ENCODE measurements around the gene LTO1. TPM values are rescaled to one million over a fixed set of nuclear protein-coding genes. Genes with fewer than 3 reads are reported as not detected.

Gene LTO1
- polyA plus RNA-seq, 2 of the 4 experiments (the other 2 are of a cell fraction), result 25.1 to 27.0 TPM

- H3K4me3 ChIP-seq, result no peak overlapping the region
- H3K4me1 ChIP-seq, result peaks cover 93% of the 10 kb centered on the region
- ATAC-seq (no peak), DNase-seq (ENCODE audit: low read depth in 1 of 2, low spot score in 1 of 2) (no peak), FAIRE-seq (no peak)
- CTCF ChIA-PET, result interaction anchor here (0.6 to 2.3 kb wide), 7 partner anchors 21 to 547 kb away, joined by 3 to 19 read pairs (median 3); partner anchors contain the start of gene LTO1
- H3K4me2 ChIP-seq, result no peak overlapping the region
- H3K27ac ChIP-seq, result no peak overlapping the region; a peak in 2 of 6 replicates
- TF ChIP-seq, protein P1, sequence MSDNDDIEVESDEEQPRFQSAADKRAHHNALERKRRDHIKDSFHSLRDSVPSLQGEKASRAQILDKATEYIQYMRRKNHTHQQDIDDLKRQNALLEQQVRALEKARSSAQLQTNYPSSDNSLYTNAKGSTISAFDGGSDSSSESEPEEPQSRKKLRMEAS (IDR thresholded peaks at IDR 0.05), result no peak
- TF ChIP-seq BHLHE40 (IDR thresholded peaks at IDR 0.05; ENCODE audit: low read depth, low read length), result no peak
- TF ChIP-seq TP53 (CRISPR knock-in tag; IDR thresholded peaks at IDR 0.05), result no peak
- no peak for TF ChIP-seq NFE2L2 (conservative IDR thresholded peaks at IDR 0.05; ENCODE audit: low read length)
- no peak for TF ChIP-seq JUN (IDR thresholded peaks at IDR 0.05)
- TF ChIP-seq SREBF2 (IDR thresholded peaks at IDR 0.05), result no peak
- TF ChIP-seq KDM5A (IDR thresholded peaks at IDR 0.05), result no peak
- TF ChIP-seq, protein P2, sequence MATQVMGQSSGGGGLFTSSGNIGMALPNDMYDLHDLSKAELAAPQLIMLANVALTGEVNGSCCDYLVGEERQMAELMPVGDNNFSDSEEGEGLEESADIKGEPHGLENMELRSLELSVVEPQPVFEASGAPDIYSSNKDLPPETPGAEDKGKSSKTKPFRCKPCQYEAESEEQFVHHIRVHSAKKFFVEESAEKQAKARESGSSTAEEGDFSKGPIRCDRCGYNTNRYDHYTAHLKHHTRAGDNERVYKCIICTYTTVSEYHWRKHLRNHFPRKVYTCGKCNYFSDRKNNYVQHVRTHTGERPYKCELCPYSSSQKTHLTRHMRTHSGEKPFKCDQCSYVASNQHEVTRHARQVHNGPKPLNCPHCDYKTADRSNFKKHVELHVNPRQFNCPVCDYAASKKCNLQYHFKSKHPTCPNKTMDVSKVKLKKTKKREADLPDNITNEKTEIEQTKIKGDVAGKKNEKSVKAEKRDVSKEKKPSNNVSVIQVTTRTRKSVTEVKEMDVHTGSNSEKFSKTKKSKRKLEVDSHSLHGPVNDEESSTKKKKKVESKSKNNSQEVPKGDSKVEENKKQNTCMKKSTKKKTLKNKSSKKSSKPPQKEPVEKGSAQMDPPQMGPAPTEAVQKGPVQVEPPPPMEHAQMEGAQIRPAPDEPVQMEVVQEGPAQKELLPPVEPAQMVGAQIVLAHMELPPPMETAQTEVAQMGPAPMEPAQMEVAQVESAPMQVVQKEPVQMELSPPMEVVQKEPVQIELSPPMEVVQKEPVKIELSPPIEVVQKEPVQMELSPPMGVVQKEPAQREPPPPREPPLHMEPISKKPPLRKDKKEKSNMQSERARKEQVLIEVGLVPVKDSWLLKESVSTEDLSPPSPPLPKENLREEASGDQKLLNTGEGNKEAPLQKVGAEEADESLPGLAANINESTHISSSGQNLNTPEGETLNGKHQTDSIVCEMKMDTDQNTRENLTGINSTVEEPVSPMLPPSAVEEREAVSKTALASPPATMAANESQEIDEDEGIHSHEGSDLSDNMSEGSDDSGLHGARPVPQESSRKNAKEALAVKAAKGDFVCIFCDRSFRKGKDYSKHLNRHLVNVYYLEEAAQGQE (IDR thresholded peaks at IDR 0.05), result no peak
- no peak for TF ChIP-seq RFX5 (IDR thresholded peaks at IDR 0.05)
- no peak for TF ChIP-seq FOSB (CRISPR knock-in tag; IDR thresholded peaks at IDR 0.05)
- TF ChIP-seq HES2 (IDR thresholded peaks at IDR 0.05), result no peak
- no peak for TF ChIP-seq NR3C1 (IDR thresholded peaks at IDR 0.05)
- no peaks in the 10 kb centered on the region for H3K9me3 ChIP-seq
- WGBS (ENCODE audit: missing lambda C conversion rate), result 93% methylated on average over 37 of the region's 37 CpGs
- POLR2A ChIA-PET, result no interaction called here
Observed at GRCh38 chr11:69648679-69649575, 26.2 kb downstream of the LTO1 start.

DNA sequence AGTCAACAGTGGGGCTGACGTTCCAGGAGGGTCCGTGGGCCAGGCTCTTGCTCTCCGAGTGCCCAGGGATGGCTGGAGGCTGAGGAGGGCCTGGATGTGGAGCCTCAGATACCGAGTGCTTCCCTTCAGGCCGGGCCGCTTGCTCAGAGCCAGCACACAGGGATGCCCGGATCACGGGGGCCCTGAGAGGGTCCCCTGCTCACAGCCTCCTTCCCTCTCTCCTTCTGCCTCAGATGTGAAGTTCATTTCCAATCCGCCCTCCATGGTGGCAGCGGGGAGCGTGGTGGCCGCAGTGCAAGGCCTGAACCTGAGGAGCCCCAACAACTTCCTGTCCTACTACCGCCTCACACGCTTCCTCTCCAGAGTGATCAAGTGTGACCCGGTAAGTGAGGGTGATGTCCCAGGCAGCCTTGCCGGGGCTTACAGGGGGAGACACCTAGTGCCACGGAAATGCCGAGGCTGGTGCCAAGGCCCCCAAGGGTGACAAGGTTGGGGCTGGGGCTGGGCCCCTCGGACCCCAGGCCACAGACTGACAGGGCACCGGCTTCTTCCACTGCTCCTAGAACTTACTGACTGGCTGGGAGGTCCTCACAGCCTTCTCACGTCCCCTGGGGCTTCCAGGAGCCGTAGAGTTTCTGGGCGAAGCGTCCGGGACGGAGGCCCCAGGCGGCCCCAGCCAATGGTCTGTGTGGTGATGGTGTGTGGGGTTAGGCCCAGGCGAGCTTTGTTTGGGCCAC lies 27.2 kb downstream of the LTO1 start:
- ChIA-PET CTCF (interaction anchor here (0.6 to 7.0 kb wide), 6 partner anchors 11 to 547 kb away, joined by 3 to 262 read pairs (median 12); no protein-coding TSS in a partner anchor), POLR2A (no interaction called here)
- no peaks in the 10 kb centered on the region for H3K9me3 ChIP-seq
- H3K4me2 ChIP-seq, result no peak overlapping the region
- FAIRE-seq (no peak), ATAC-seq (no peak), DNase-seq (ENCODE audit: low read depth in 1 of 2, low spot score in 1 of 2) (no peak)
- H3K4me3 ChIP-seq, result no peak overlapping the region
- H3K27ac ChIP-seq, result 0 out of 6 replicates have a peak overlapping the region, but pooled peaks of 1 of the 2 experiments have one; percentile 24
- WGBS (ENCODE audit: missing lambda C conversion rate), result 87% methylated on average over 22 of the region's 28 CpGs
- H3K4me1 ChIP-seq, result peaks cover 88% of the 10 kb centered on the region
- peak; percentile 18 for TF ChIP-seq PBX3 (IDR thresholded peaks at IDR 0.05)
- no peak for TF ChIP-seq ZSCAN20 (CRISPR knock-in tag; IDR thresholded peaks at IDR 0.05)
- TF ChIP-seq CBX8 (IDR thresholded peaks at IDR 0.05), result no peak

DNA sequence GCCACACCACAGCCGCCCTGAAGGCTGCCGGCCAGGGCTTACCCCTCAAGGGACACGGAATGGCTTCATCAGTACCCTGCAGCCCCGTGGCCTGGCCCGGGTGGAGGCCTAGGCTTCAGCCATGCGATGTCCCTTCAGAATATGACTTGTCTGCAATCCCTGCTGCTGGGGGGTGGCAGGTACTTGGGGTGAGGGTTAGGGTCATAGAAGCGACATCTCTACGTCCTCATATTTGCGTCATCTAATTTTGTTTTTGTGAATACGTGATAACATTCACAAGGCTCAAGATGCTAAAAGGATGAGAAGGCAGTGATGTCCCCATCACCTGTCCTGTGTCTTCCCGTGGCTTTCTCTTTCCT lies 27.8 kb downstream of the LTO1 start:
- H3K9me3 ChIP-seq, result no peaks in the 10 kb centered on the region
- peaks cover 82% of the 10 kb centered on the region for H3K4me1 ChIP-seq
- H3K27ac ChIP-seq, result peak overlapping the region in 1 of 2 experiments; percentile 59; a peak in 3 of 6 replicates
- no peak for FAIRE-seq
- ATAC-seq, result no peak; a peak in 1 of 6 replicates
- ChIA-PET CTCF (interaction anchor here (0.6 to 7.0 kb wide), 4 partner anchors 11 to 547 kb away, joined by 3 to 262 read pairs (median 54); no protein-coding TSS in a partner anchor), POLR2A (no interaction called here)
- H3K4me3 ChIP-seq, result no peak overlapping the region
- WGBS (ENCODE audit: missing lambda C conversion rate), result 85% methylated on average over 9 of the region's 11 CpGs
- TF ChIP-seq JUN (IDR thresholded peaks at IDR 0.05), result 0 out of 5 replicates have a peak, but pooled peaks of 1 of the 2 experiments have one; percentile 35
- TF ChIP-seq ATOH8 (CRISPR knock-in tag; IDR thresholded peaks at IDR 0.05; ENCODE audit: low read depth), result no peak
- TF ChIP-seq PBX3 (IDR thresholded peaks at IDR 0.05), result no peak
- TF ChIP-seq, protein P2 (IDR thresholded peaks at IDR 0.05), result no peak
- H3K4me2 ChIP-seq, result no peak overlapping the region
- no peak for DNase-seq (ENCODE audit: low read depth in 1 of 2, low spot score in 1 of 2)

Measured in A549 (cell line).